Measurements from ENCODE around the gene AMBP. TPM values are rescaled to one million over a fixed set of nuclear protein-coding genes. Genes with fewer than 3 reads are reported as not detected.

The AMBP gene
- total RNA-seq, 6 experiments from 2014 or later, result 2,202 to 7,072 (median 5,221) TPM

GRCh38 chr9:114060711-114061110, 17.4 kb downstream of the AMBP start:
- intact Hi-C loops (cut with DNase I), result no loop called here

GRCh38 chr9:114060070-114060469, 18.0 kb downstream of the AMBP start:
- peak in 1 of 3 donors; percentile 41 for DNase-seq
- H3K4me1 ChIP-seq, result peaks cover 0 to 8% (median 0%) of the 10 kb centered on the region in 4 donors
- intact Hi-C loops (cut with DNase I), result no loop called here
- WGBS (ENCODE audit: insufficient coverage, low coverage, low lambda C conversion rate, missing lambda C conversion rate), result 62% methylated on average over 3 of the region's 8 CpGs
- H3K4me3 ChIP-seq, result no peak overlapping the region
- TF ChIP-seq POLR2A (IDR thresholded peaks at IDR 0.05) (no peak), CTCF (IDR thresholded peaks at IDR 0.05) (no peak)
- no peaks in the 10 kb centered on the region for H3K27me3 ChIP-seq
- peak overlapping the region in 1 of 3 donors; percentile 49 for H3K27ac ChIP-seq
- H3K9me3 ChIP-seq, result no peaks in the 10 kb centered on the region
- ATAC-seq, result peak in 2 of 4 donors; percentile 3 to 4
- H3K36me3 ChIP-seq, result peaks cover 0 to 54% (median 30%) of the 10 kb centered on the region in 4 donors

More at GRCh38 chr9:114060711-114061110, 17.4 kb downstream of the AMBP start:
- H3K9me3 ChIP-seq, result no peaks in the 10 kb centered on the region
- peaks cover 0 to 60% (median 32%) of the 10 kb centered on the region in 4 donors for H3K36me3 ChIP-seq
- no peak overlapping the region for H3K4me3 ChIP-seq
- ATAC-seq, result peak in 2 of 4 donors; percentile 2 to 4
- H3K27me3 ChIP-seq, result no peaks in the 10 kb centered on the region
- H3K4me1 ChIP-seq, result peaks cover 0 to 11% (median 0%) of the 10 kb centered on the region in 4 donors
- WGBS (ENCODE audit: insufficient coverage, low coverage, low lambda C conversion rate, missing lambda C conversion rate), result 100% methylated on average over 1 of the region's 9 CpGs
- DNase-seq, result peak in 1 of 3 donors; percentile 42
- no peak for TF ChIP-seq POLR2A (IDR thresholded peaks at IDR 0.05)
- H3K27ac ChIP-seq, result no peak overlapping the region

- no peaks in the 10 kb centered on the region for H3K9me3 ChIP-seq
- H3K27me3 ChIP-seq, result no peaks in the 10 kb centered on the region
- peak; percentile 29 to 68 (median 58) for ATAC-seq
- WGBS (ENCODE audit: insufficient coverage, low coverage, low lambda C conversion rate, missing lambda C conversion rate), result 48% methylated on average over 3 of the region's 8 CpGs
- DNase-seq, result peak in 1 of 3 donors; percentile 63
- no peak overlapping the region for H3K4me3 ChIP-seq
- H3K27ac ChIP-seq, result peak overlapping the region in 1 of 3 donors; percentile 49
- TF ChIP-seq CTCF (IDR thresholded peaks at IDR 0.05) (no peak), POLR2A (IDR thresholded peaks at IDR 0.05) (no peak)
- H3K36me3 ChIP-seq, result peaks cover 0 to 45% (median 26%) of the 10 kb centered on the region in 4 donors
- H3K4me1 ChIP-seq, result peaks cover 0 to 6% (median 0%) of the 10 kb centered on the region in 4 donors
- intact Hi-C loops (cut with DNase I), result no loop called here
Measured at GRCh38 chr9:114059047-114059803, 18.9 kb downstream of the AMBP start.

- DNase-seq, result peak in 1 of 3 donors; percentile 60
- Histone ChIP-seq H3K4me3 (no peak overlapping the region), H3K27me3 (no peaks in the 10 kb centered on the region), H3K9me3 (no peaks in the 10 kb centered on the region), H3K27ac (peak overlapping the region in 1 of 3 donors; percentile 49), H3K36me3 (peaks cover 0 to 40% (median 24%) of the 10 kb centered on the region in 4 donors), H3K4me1 (peaks cover 0 to 1% (median 0%) of the 10 kb centered on the region in 4 donors)
- WGBS (ENCODE audit: insufficient coverage, low coverage, low lambda C conversion rate, missing lambda C conversion rate), result 23% methylated on average over 4 of the region's 4 CpGs
- TF ChIP-seq CTCF (IDR thresholded peaks at IDR 0.05), result no peak
- no peak for TF ChIP-seq POLR2A (IDR thresholded peaks at IDR 0.05)
- ATAC-seq, result peak; percentile 26 to 54 (median 40)
- intact Hi-C loops (cut with DNase I), result no loop called here
Measured at GRCh38 chr9:114058688-114059046, 19.4 kb downstream of the AMBP start.

Measured in right lobe of liver (tissue), 6 donors.